ENCODE results near the gene GPR35. TPM values are rescaled to one million over a fixed set of nuclear protein-coding genes. Genes with fewer than 3 reads are reported as not detected.

Gene GPR35
- total RNA-seq, 1 experiment from 2014 or later: 0.22 TPM

GRCh38 chr2:240589375-240589774 is 35.9 kb upstream of the GPR35 start:
- POLR2A ChIA-PET: no interaction called here
- TF ChIP-seq CREM (CRISPR knock-in tag; IDR thresholded peaks at IDR 0.05) (no peak), ERG (CRISPR knock-in tag; IDR thresholded peaks at IDR 0.05) (no peak), ZNF281 (CRISPR knock-in tag; IDR thresholded peaks at IDR 0.05) (no peak), IRF1 (CRISPR knock-in tag; IDR thresholded peaks at IDR 0.05) (no peak), MXD4 (CRISPR knock-in tag; IDR thresholded peaks at IDR 0.05; ENCODE audit: borderline replicate concordance) (no peak), RELA (CRISPR knock-in tag; IDR thresholded peaks at IDR 0.05; ENCODE audit: borderline replicate concordance) (no peak), AFF4 (CRISPR knock-in tag; IDR thresholded peaks at IDR 0.05; ENCODE audit: borderline replicate concordance) (no peak), ZNF263 (CRISPR knock-in tag; IDR thresholded peaks at IDR 0.05; ENCODE audit: low read depth) (no peak), HMGXB4 (CRISPR knock-in tag; IDR thresholded peaks at IDR 0.05) (no peak), SOX15 (CRISPR knock-in tag; IDR thresholded peaks at IDR 0.05) (no peak), ZBTB43 (CRISPR knock-in tag; IDR thresholded peaks at IDR 0.05) (no peak)
- DNase-seq (ENCODE audit: low spot score) (no peak), ATAC-seq (no peak)
- H3K36me3 Mint-ChIP-seq: 0 out of 2 replicates have a peak, but pooled peaks cover 2% of the 10 kb centered on the region
- H3K27ac Mint-ChIP-seq: no peak overlapping the region
- CTCF ChIA-PET: interaction anchor here (0.8 to 1.1 kb wide), 3 partner anchors 15 to 25 kb away, joined by 3 read pairs; no protein-coding TSS in a partner anchor
- no peak overlapping the region for H3K4me3 Mint-ChIP-seq
- peaks cover 25% of the 10 kb centered on the region for H3K4me1 Mint-ChIP-seq
- no peaks in the 10 kb centered on the region for H3K9me3 Mint-ChIP-seq
- H3K27me3 Mint-ChIP-seq (ENCODE audit: low read depth): no peaks in the 10 kb centered on the region

- Mint-ChIP-seq H3K36me3 (0 out of 2 replicates have a peak, but pooled peaks cover 2% of the 10 kb centered on the region), H3K27ac (no peak overlapping the region), H3K9me3 (no peaks in the 10 kb centered on the region), H3K27me3 (ENCODE audit: low read depth) (no peaks in the 10 kb centered on the region), H3K4me1 (peaks cover 19% of the 10 kb centered on the region), H3K4me3 (no peak overlapping the region)
- POLR2A ChIA-PET: no interaction called here
- ATAC-seq (no peak), DNase-seq (ENCODE audit: low spot score) (no peak)
- CTCF ChIA-PET: interaction anchor here (0.8 to 1.1 kb wide), 3 partner anchors 14 to 26 kb away, joined by 3 read pairs; no protein-coding TSS in a partner anchor
- TF ChIP-seq SMAD3 (CRISPR knock-in tag; IDR thresholded peaks at IDR 0.05; ENCODE audit: borderline replicate concordance) (no peak), KAT7 (CRISPR knock-in tag; IDR thresholded peaks at IDR 0.05; ENCODE audit: borderline replicate concordance) (no peak), IRF1 (CRISPR knock-in tag; IDR thresholded peaks at IDR 0.05) (no peak), HMGXB4 (CRISPR knock-in tag; IDR thresholded peaks at IDR 0.05) (no peak), ZNF138 (CRISPR knock-in tag; conservative IDR thresholded peaks at IDR 0.05) (no peak), ZNF425 (CRISPR knock-in tag; conservative IDR thresholded peaks at IDR 0.05) (no peak)
Observed at GRCh38 chr2:240589850-240590525, 35.3 kb upstream of the GPR35 start.
